K562 (cell line): ENCODE measurements around the gene PHLDA3. TPM values are rescaled to one million over a fixed set of nuclear protein-coding genes. Genes with fewer than 3 reads are reported as not detected.
A peak's percentile ranks its signal among the peaks of the same experiment; 100 is the strongest.

Experiments
- ATAC-seq: fragments of 200-7000 bp; cut with Tn5 transposase; 3 replicates; pipeline ENCODE4 v1.9.1; 2020; ENCODE audit warnings: moderate library complexity
- BruUV-seq: library from RNA; stranded (reverse); fragments of 400-500 nt; replicated peaks from 2 replicates; lab custom pipeline; 2021; lab: Mats Ljungman, UMichigan
- CTCF ChIA-PET: fragments of 300-600 bp; formaldehyde crosslinking; extraction: SDS; loops from one replicate; lab custom pipeline; 2021; ENCODE audit warnings: low intra/inter-chr PET ratio; lab: Yijun Ruan, JAX
- POLR2A ChIA-PET: fragments of 300-600, 350-650 bp; sonication (Branson Sonifier 250); formaldehyde crosslinking; extraction: SDS; loops from one replicate; lab custom pipeline; 2021; ENCODE audit warnings: antibody characterized with exemption, inconsistent platforms; lab: Yijun Ruan, JAX
- DNase-seq, 4 experiments: peaks; one replicate each; pipeline versions ENCODE4 v3.0.0 to v3.0.0-alpha.2; 2011 to 2018; ENCODE audit warnings: low spot score in 3 of 4, mixed read lengths in 3 of 4; ENCODE audit errors: extremely low read depth in 1 of 4
- FAIRE-seq: peaks from 2 replicates; lab custom pipeline; 2011; peaks lifted over from hg19 to GRCh38; lab: Jason Lieb, UNC
- H2AFZ ChIP-seq: 2 replicates; pipeline ENCODE4 v1.6.0; 2011; ENCODE audit warnings: low read depth, low read length, control low read depth, inconsistent platforms
- H3K27ac ChIP-seq: fragments of 200-600 bp; 3 replicates; pipeline ENCODE4 v1.8.0; 2011; ENCODE audit warnings: low read depth, mild to moderate bottlenecking, control low read depth, inconsistent platforms, low read length, moderate library complexity, mixed read lengths; ENCODE audit errors: extremely low read depth
- H3K27me3 ChIP-seq, 2 experiments: fragments of 300-600 bp in 1 of 2; 2 replicates in 1 of 2; 3 replicates in 1 of 2; pipeline versions ENCODE4 v1.6.0 to v1.8.0; 2011; ENCODE audit warnings: inconsistent platforms in 2 of 2, low read length in 2 of 2, mild to moderate bottlenecking in 1 of 2, mixed read lengths in 1 of 2, moderate library complexity in 1 of 2; ENCODE audit not compliant: control insufficient read depth in 2 of 2, insufficient read depth in 2 of 2
- H3K36me3 ChIP-seq: fragments of 300-600 bp; 3 replicates; pipeline ENCODE4 v1.8.0; 2011; ENCODE audit warnings: mild to moderate bottlenecking, low read length, inconsistent platforms; ENCODE audit not compliant: control insufficient read depth, insufficient read depth
- H3K4me1 ChIP-seq, 2 experiments: fragments of 200-600 bp in 1 of 2; replicated peaks in 1 of 2; 2 replicates in 1 of 2; 3 replicates in 1 of 2; pipeline versions ENCODE4 v1.5.1 to v1.8.0; 2011; ENCODE audit warnings: inconsistent platforms in 2 of 2, low read length in 2 of 2, mild to moderate bottlenecking in 1 of 2, mixed read lengths in 1 of 2, moderate library complexity in 1 of 2; ENCODE audit not compliant: control insufficient read depth in 2 of 2, insufficient read depth in 2 of 2
- H3K4me2 ChIP-seq: 2 replicates; pipeline ENCODE4 v1.6.1; 2011; ENCODE audit warnings: low read length, control low read depth, inconsistent platforms, mixed read lengths; ENCODE audit not compliant: insufficient read depth
- H3K4me3 ChIP-seq: fragments of 200-600 bp; sonication (generic), shearing (Covaris generic); 2 replicates; pipeline ENCODE4 v1.5.1; 2016; ENCODE audit warnings: control low read depth, inconsistent platforms
- H3K79me2 ChIP-seq: fragments of 200-600 bp; 3 replicates; pipeline ENCODE4 v1.8.0; 2011; ENCODE audit warnings: low read length, inconsistent platforms; ENCODE audit not compliant: control insufficient read depth, insufficient read depth
- H3K9ac ChIP-seq, 2 experiments: 2 replicates each; pipeline versions ENCODE4 v1.6.0 to v1.6.1; 2011; ENCODE audit warnings: low read depth in 2 of 2, low read length in 2 of 2, control low read depth in 1 of 2, inconsistent platforms in 1 of 2, mild to moderate bottlenecking in 1 of 2, mixed read lengths in 1 of 2; ENCODE audit not compliant: insufficient read depth in 1 of 2
- H3K9me1 ChIP-seq: one replicate; pipeline ENCODE4 v1.6.0; 2011; ENCODE audit warnings: inconsistent platforms, mild to moderate bottlenecking, low read length, moderate library complexity; ENCODE audit not compliant: control insufficient read depth, insufficient read depth
- H3K9me3 ChIP-seq: replicated peaks from 2 replicates; pipeline ENCODE4 v1.5.1; 2011; ENCODE audit warnings: low read depth, low read length, inconsistent platforms; ENCODE audit not compliant: control insufficient read depth, insufficient read depth
- H4K20me1 ChIP-seq: replicated peaks from 2 replicates; pipeline ENCODE4 v1.6.1; 2011; ENCODE audit warnings: low read length, inconsistent platforms, mixed read lengths; ENCODE audit not compliant: control insufficient read depth, insufficient read depth
- CREM ChIP-seq: IDR thresholded peaks from 2 replicates; pipeline ENCODE4 v1.6.1; 2014; ENCODE audit warnings: antibody characterized with exemption, low read depth
- JUN ChIP-seq, 2 experiments: sonication (generic) in 1 of 2; formaldehyde crosslinking in 1 of 2; IDR thresholded peaks; 2 replicates each; pipeline versions ENCODE4 v1.6.1 to v1.8.0; 2012 to 2022; ENCODE audit warnings: borderline replicate concordance in 2 of 2, mild to moderate bottlenecking in 2 of 2, improper control_type of control experiment in 1 of 2, low read depth in 1 of 2, low read length in 1 of 2, missing genetic modification reagents in 1 of 2
- POLR2AphosphoS2 ChIP-seq: IDR thresholded peaks from 2 replicates; pipeline ENCODE4 v1.6.1; 2012; ENCODE audit warnings: low read length, improper control_type of control experiment
- ZNF644 ChIP-seq: fragments of 200-800 bp; sonication (Bioruptor generic); IDR thresholded peaks from 2 replicates; pipeline ENCODE4 v1.6.1; 2016; ENCODE audit warnings: low read depth, missing genetic modification characterization, missing compliant biosample characterization
- WGBS: fragments of 100-300 bp; shearing (Covaris generic); methylation state at CpG from one replicate; pipeline ENCODE4 v1.1.6; 2016; ENCODE audit warnings: low coverage, mixed read lengths; ENCODE audit not compliant: insufficient coverage; ENCODE audit errors: missing lambda C conversion rate; 5-methylcytosine and 5-hydroxymethylcytosine counted together
- in situ Hi-C: fragments of 300-500 bp; cut with MboI; formaldehyde crosslinking; loops from 4 replicates; pipeline ENCODE4 v1.15.0; 2018; ENCODE audit warnings: inconsistent platforms, mixed read lengths
- intact Hi-C: fragments of 100-400 bp; cut with micrococcal nuclease; formaldehyde crosslinking; loops from 2 replicates; pipeline ENCODE4 v1.14.2; 2022
- polyA plus RNA-seq, 8 experiments: library from polyadenylated mRNA; depleted of rRNA in 4 of 8; stranded (reverse) in 5 of 8; unstranded in 3 of 8; fragments of >200 nt; fragmentation: Nextera tagmentation in 2 of 8; fragmentation: Illumina TruSeq in 1 of 8; extraction: Ambion mirVana in 2 of 8; extraction: Trizol in 1 of 8; gene quantifications; 2 replicates each; pipeline versions ENCODE4 v1.2.1 to v1.2.3, GENCODE V29; 2011 to 2014; ENCODE audit warnings: inconsistent platforms in 1 of 8, missing spikeins in 1 of 8
- total RNA-seq, 7 experiments: library from RNA; depleted of rRNA in 6 of 7; stranded (reverse); fragments of >200 nt in 6 of 7; fragmentation: Illumina TruSeq in 2 of 7; extraction: Trizol in 2 of 7; gene quantifications; 2 replicates each; pipeline versions ENCODE4 v1.2.1 to v1.2.3, GENCODE V29; 2011 to 2021; ENCODE audit warnings: low replicate concordance in 1 of 7

PHLDA3 gene
- total and polyA plus RNA-seq, 9 of the 15 experiments (the other 6 are each of a cell fraction or from before 2014, with no cell fraction given), result 0.11 to 0.27 TPM; not detected in 7

DNA sequence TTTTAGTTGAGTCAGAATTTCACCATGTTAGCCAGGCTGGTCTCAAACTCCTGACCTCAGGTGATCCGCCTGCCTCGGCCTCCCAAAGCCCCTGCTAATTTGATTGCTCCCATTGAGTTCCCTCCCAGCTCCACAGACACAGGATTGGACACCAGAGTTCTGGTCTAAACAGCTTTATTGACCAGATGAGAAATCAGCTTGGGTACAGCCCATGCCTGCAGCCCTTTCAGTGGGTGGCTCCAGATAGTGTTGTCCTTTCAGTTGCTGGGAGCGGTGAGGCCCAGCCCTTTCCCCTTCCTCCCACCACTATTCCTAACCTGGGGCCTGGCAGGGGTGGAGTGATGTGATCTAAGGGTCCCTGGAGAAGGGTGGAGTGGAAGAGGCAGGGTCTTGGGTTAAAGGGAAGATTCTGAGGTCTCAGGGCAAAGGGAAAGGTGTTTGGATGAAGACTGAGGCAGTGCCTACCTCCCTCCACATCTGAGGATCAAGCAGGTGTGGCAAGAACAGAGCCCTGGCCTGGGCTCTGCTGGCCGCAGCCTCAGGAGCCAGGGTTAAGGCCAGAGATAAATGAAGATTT lies 14.5 kb upstream of the PHLDA3 start (continued):
- TF ChIP-seq POLR2AphosphoS2, result no peak

DNA sequence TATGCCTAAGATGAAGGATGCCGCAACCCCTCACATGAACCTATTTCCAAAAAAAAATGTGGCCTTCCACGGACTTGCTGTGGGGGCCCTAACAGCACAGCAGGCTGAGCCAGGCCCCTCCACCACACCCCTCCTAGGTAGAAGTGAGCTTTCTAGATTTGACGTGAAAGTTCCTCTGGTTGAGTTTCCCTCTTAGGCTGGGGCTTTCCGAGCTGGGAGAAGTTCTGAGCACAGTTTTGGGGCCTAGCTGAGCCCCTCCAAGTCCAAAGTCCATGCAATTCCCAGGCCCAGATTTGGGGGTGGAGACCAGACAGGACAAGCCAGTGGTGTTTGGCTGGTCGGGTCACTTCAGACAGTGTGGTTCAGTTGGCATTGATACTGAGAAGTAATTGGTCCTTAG lies 13.8 kb upstream of the PHLDA3 start:
- no peaks in the 10 kb centered on the region for H3K79me2 ChIP-seq
- H3K9ac ChIP-seq, result no peak overlapping the region
- H3K4me1 ChIP-seq, result peaks cover 20 to 25% of the 10 kb centered on the region in 2 experiments
- no TSS peak for BruUV-seq
- in situ Hi-C loops (no loop called here), intact Hi-C loops (loop anchor here (1.0 to 5.0 kb wide), 4 partner anchors 31 to 310 kb away; no protein-coding TSS in a partner anchor)
- FAIRE-seq (no peak), DNase-seq (no peak), ATAC-seq (no peak)
- H3K27ac ChIP-seq, result no peak overlapping the region
- no peaks in the 10 kb centered on the region; the same call in none of the 2 replicates for H4K20me1 ChIP-seq
- H3K9me1 ChIP-seq, result peaks cover 4% of the 10 kb centered on the region
- H3K27me3 ChIP-seq, result peaks cover 0 to 3% of the 10 kb centered on the region in 2 experiments; a peak in 1 of 5 replicates
- 0 out of 2 replicates have a peak overlapping the region, but pooled peaks have one; percentile 51 for H2AFZ ChIP-seq
- H3K9me3 ChIP-seq, result no peaks in the 10 kb centered on the region
- ChIA-PET POLR2A (interaction anchor here (0.7 to 2.5 kb wide), 5 partner anchors 8 to 39 kb away, joined by 3 to 8 read pairs (median 4); no protein-coding TSS in a partner anchor), CTCF (interaction anchor here (0.9 to 7.7 kb wide), 8 partner anchors 22 to 310 kb away, joined by 3 to 166 read pairs (median 7); partner anchors contain the start of gene CSRP1)
- no peaks in the 10 kb centered on the region for H3K36me3 ChIP-seq
- no peak overlapping the region for H3K4me3 ChIP-seq
- no peak overlapping the region for H3K4me2 ChIP-seq
- TF ChIP-seq ZNF644 (tag) (no peak), JUN (IDR thresholded peaks at IDR 0.05; ENCODE audit: borderline replicate concordance, low read depth, low read length) (no peak), JUN (CRISPR knock-in tag; IDR thresholded peaks at IDR 0.05; ENCODE audit: borderline replicate concordance) (no peak), CREM (no peak)
- WGBS, result 57% methylated on average over 5 of the region's 5 CpGs
